Measurements from ENCODE around the gene CNTNAP2. TPM values are rescaled to one million over a fixed set of nuclear protein-coding genes. Genes with fewer than 3 reads are reported as not detected.

Gene CNTNAP2
- total RNA-seq, 1 donor, result 1.0 TPM

- H3K9me3 ChIP-seq (ENCODE audit: low read depth, low read length), result peaks cover 9% of the 10 kb centered on the region
- H3K27me3 ChIP-seq (ENCODE audit: insufficient read depth, low read length), result no peaks in the 10 kb centered on the region
- H3K4me3 ChIP-seq (ENCODE audit: low read length), result no peak overlapping the region
- H3K4me1 ChIP-seq (ENCODE audit: insufficient read depth, low read length), result no peaks in the 10 kb centered on the region
These were observed 1977.0 kb downstream of the CNTNAP2 start for GRCh38 chr7:148093375-148094166.

- Histone ChIP-seq H3K4me1 (ENCODE audit: insufficient read depth, low read length) (no peaks in the 10 kb centered on the region), H3K4me3 (ENCODE audit: low read length) (no peak overlapping the region), H3K9me3 (ENCODE audit: low read depth, low read length) (peaks cover 4% of the 10 kb centered on the region), H3K27me3 (ENCODE audit: insufficient read depth, low read length) (no peaks in the 10 kb centered on the region)
These were observed 1978.5 kb downstream of the CNTNAP2 start for GRCh38 chr7:148095066-148095465.

- Histone ChIP-seq H3K27me3 (ENCODE audit: insufficient read depth, low read length) (no peaks in the 10 kb centered on the region), H3K4me1 (ENCODE audit: insufficient read depth, low read length) (no peaks in the 10 kb centered on the region), H3K4me3 (ENCODE audit: low read length) (no peak overlapping the region), H3K9me3 (ENCODE audit: low read depth, low read length) (no peaks in the 10 kb centered on the region)
These were observed 1987.6 kb downstream of the CNTNAP2 start for GRCh38 chr7:148104136-148104716.

GRCh38 chr7:148104924-148105323 is 1988.3 kb downstream of the CNTNAP2 start:
- no peaks in the 10 kb centered on the region for H3K4me1 ChIP-seq (ENCODE audit: insufficient read depth, low read length)
- H3K27me3 ChIP-seq (ENCODE audit: insufficient read depth, low read length), result no peaks in the 10 kb centered on the region
- no peak overlapping the region for H3K4me3 ChIP-seq (ENCODE audit: low read length)
- H3K9me3 ChIP-seq (ENCODE audit: low read depth, low read length), result no peaks in the 10 kb centered on the region

GRCh38 chr7:148105853-148106252 is 1989.3 kb downstream of the CNTNAP2 start:
- Histone ChIP-seq H3K27me3 (ENCODE audit: insufficient read depth, low read length) (no peaks in the 10 kb centered on the region), H3K9me3 (ENCODE audit: low read depth, low read length) (no peaks in the 10 kb centered on the region), H3K4me1 (ENCODE audit: insufficient read depth, low read length) (no peaks in the 10 kb centered on the region), H3K4me3 (ENCODE audit: low read length) (no peak overlapping the region)

GRCh38 chr7:148107443-148108127 is 1991.0 kb downstream of the CNTNAP2 start:
- Histone ChIP-seq H3K27me3 (ENCODE audit: insufficient read depth, low read length) (no peaks in the 10 kb centered on the region), H3K4me3 (ENCODE audit: low read length) (no peak overlapping the region), H3K4me1 (ENCODE audit: insufficient read depth, low read length) (no peaks in the 10 kb centered on the region), H3K9me3 (ENCODE audit: low read depth, low read length) (no peaks in the 10 kb centered on the region)

- H3K4me3 ChIP-seq (ENCODE audit: low read length), result no peak overlapping the region
- H3K27me3 ChIP-seq (ENCODE audit: insufficient read depth, low read length), result no peaks in the 10 kb centered on the region
- no peaks in the 10 kb centered on the region for H3K9me3 ChIP-seq (ENCODE audit: low read depth, low read length)
- H3K4me1 ChIP-seq (ENCODE audit: insufficient read depth, low read length), result no peaks in the 10 kb centered on the region
These were observed 1991.8 kb downstream of the CNTNAP2 start for GRCh38 chr7:148108381-148108780.

GRCh38 chr7:148110097-148110868 is 1993.7 kb downstream of the CNTNAP2 start:
- H3K27me3 ChIP-seq (ENCODE audit: insufficient read depth, low read length), result no peaks in the 10 kb centered on the region
- no peaks in the 10 kb centered on the region for H3K9me3 ChIP-seq (ENCODE audit: low read depth, low read length)
- no peaks in the 10 kb centered on the region for H3K4me1 ChIP-seq (ENCODE audit: insufficient read depth, low read length)
- no peak overlapping the region for H3K4me3 ChIP-seq (ENCODE audit: low read length)

- no peak overlapping the region for H3K4me3 ChIP-seq (ENCODE audit: low read length)
- no peaks in the 10 kb centered on the region for H3K27me3 ChIP-seq (ENCODE audit: insufficient read depth, low read length)
- no peaks in the 10 kb centered on the region for H3K4me1 ChIP-seq (ENCODE audit: insufficient read depth, low read length)
- H3K9me3 ChIP-seq (ENCODE audit: low read depth, low read length), result no peaks in the 10 kb centered on the region
These were observed 1998.2 kb downstream of the CNTNAP2 start for GRCh38 chr7:148114804-148115203.

GRCh38 chr7:148115308-148115707 is 1998.7 kb downstream of the CNTNAP2 start:
- Histone ChIP-seq H3K4me1 (ENCODE audit: insufficient read depth, low read length) (no peaks in the 10 kb centered on the region), H3K4me3 (ENCODE audit: low read length) (no peak overlapping the region)

GRCh38 chr7:148116195-148116594 is 1999.6 kb downstream of the CNTNAP2 start:
- Histone ChIP-seq H3K4me1 (ENCODE audit: insufficient read depth, low read length) (no peaks in the 10 kb centered on the region), H3K9me3 (ENCODE audit: low read depth, low read length) (no peaks in the 10 kb centered on the region), H3K27me3 (ENCODE audit: insufficient read depth, low read length) (no peaks in the 10 kb centered on the region), H3K4me3 (ENCODE audit: low read length) (no peak overlapping the region)

More at GRCh38 chr7:148115308-148115707, 1998.7 kb downstream of the CNTNAP2 start:
- Histone ChIP-seq H3K27me3 (ENCODE audit: insufficient read depth, low read length) (no peaks in the 10 kb centered on the region), H3K9me3 (ENCODE audit: low read depth, low read length) (no peaks in the 10 kb centered on the region)

GRCh38 chr7:148116829-148117403 is 2000.3 kb downstream of the CNTNAP2 start:
- H3K9me3 ChIP-seq (ENCODE audit: low read depth, low read length), result no peaks in the 10 kb centered on the region
- no peaks in the 10 kb centered on the region for H3K4me1 ChIP-seq (ENCODE audit: insufficient read depth, low read length)
- no peak overlapping the region for H3K4me3 ChIP-seq (ENCODE audit: low read length)

GRCh38 chr7:148118371-148118770 is 2001.8 kb downstream of the CNTNAP2 start:
- Histone ChIP-seq H3K4me3 (ENCODE audit: low read length) (no peak overlapping the region), H3K9me3 (ENCODE audit: low read depth, low read length) (no peaks in the 10 kb centered on the region), H3K4me1 (ENCODE audit: insufficient read depth, low read length) (no peaks in the 10 kb centered on the region), H3K27me3 (ENCODE audit: insufficient read depth, low read length) (no peaks in the 10 kb centered on the region)

More at GRCh38 chr7:148116829-148117403, 2000.3 kb downstream of the CNTNAP2 start:
- no peaks in the 10 kb centered on the region for H3K27me3 ChIP-seq (ENCODE audit: insufficient read depth, low read length)

GRCh38 chr7:148121401-148121800 is 2004.8 kb downstream of the CNTNAP2 start:
- H3K4me1 ChIP-seq (ENCODE audit: insufficient read depth, low read length), result no peaks in the 10 kb centered on the region
- no peaks in the 10 kb centered on the region for H3K27me3 ChIP-seq (ENCODE audit: insufficient read depth, low read length)
- H3K9me3 ChIP-seq (ENCODE audit: low read depth, low read length), result no peaks in the 10 kb centered on the region
- no peak overlapping the region for H3K4me3 ChIP-seq (ENCODE audit: low read length)
